HG03354 (cell line): ENCODE data around the gene LRRK1.

Source experiments
- ATAC-seq: cut with Tn5 transposase; IDR thresholded peaks from one replicate; pipeline ENCODE4 v1.9.1; 2021; ENCODE audit warnings: mild to moderate bottlenecking; ENCODE audit not compliant: unreplicated experiment, poor library complexity, severe bottlenecking

LRRK1 gene

DNA sequence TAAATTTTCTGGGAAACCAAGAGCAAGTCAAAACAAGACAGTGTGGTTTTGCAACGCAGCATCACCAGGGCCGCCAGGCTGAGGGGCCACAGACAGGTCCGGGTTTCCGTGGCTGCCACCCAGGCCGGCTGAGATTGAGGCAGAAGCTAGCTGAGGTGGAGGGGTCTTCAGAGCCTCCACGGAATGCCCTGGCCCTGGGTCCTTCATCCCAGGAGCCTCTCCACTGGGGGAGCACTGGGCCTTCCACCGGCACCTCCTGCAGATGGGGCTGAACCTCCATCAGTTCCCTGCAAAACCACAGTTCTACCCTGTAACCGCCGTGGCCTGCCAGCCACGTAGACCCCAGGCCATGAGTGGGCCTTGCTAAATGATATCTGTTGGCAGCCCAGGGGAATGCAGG lies 180.0 kb downstream of the LRRK1 start:
- ATAC-seq: no peak

GRCh38 chr15:101100118-101100517 lies 181.0 kb downstream of the LRRK1 start:
- no peak for ATAC-seq

GRCh38 chr15:101100593-101101442 lies 181.7 kb downstream of the LRRK1 start:
- no peak for ATAC-seq

GRCh38 chr15:101101676-101102075 lies 182.5 kb downstream of the LRRK1 start:
- ATAC-seq: no peak

DNA sequence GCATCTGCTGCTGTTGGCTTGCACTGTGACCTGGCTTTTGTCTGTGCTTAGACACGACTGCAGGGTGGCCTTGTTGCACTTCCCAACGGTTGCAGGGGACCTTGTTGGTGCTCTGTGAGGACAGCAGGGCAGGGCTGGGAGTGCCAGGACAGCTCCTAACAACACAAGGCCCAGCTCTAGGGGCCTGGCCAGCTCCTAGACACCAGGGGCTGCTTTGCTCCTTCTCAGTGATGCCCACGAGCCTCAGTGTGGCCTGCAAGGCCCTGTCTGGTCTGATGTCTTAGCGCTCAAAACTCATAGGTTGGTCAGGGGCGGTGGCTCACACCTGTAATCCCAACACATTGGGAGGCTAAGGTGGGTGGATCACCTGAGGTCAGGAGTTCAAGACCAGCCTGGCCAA lies 183.6 kb downstream of the LRRK1 start:
- ATAC-seq: no peak

GRCh38 chr15:101103598-101103997 lies 184.4 kb downstream of the LRRK1 start:
- no peak for ATAC-seq

DNA sequence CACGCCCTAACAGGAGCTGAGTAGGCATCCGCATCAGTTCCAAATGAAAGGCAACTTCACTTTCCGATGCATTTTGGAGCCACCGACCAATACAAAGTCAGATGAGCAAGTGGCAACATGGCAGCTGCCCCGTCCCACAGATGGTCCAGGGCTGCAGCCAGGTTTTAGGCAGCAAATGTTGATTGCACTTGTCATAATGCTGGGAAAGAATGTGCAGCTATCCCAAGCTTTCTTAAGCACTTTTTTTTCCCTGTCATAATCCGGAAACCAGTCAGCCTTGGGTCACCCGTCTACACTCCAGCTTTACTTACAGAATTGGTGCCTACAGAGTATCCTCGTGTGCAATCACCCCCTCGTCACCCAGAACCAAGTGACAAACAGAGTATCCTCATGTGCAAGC lies 185.0 kb downstream of the LRRK1 start:
- ATAC-seq: no peak

DNA sequence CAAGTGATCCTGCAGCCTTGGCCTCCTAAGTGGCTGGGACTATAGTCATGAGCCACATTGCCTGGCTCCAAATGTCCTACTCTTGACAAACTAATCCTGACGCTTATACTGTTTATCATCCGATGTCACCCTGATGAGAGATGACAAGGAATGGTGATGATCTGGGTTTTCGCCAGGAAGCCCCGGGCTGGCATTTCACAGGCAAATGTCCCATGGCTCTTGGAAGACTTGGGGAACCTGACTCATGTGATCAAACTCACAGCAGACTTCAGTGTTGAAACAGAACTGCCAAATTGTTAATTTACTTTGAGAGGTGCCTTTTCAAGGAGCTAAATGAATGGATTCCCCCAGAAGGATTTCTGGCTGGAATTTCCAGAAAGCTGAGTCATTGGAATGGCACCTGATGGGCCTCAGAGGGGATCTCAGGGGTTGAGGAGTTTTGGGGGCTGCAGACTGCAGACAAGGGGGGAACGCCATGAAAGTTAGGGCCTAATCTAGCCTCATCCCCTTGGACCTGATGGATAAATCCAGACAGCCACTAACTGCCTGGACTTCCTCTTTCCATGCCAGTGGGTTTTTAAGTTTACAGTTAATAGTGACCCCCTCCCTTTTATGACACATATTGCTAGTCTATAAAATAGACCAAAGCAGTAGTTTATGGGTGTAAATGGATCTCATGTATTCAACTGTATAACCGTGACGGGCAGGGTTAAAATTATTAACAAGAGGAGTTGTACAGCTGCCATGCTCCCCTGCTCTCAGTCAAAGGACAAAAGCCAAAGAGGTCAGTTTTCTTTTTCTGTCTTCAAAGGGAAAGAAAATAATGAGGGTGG lies 186.1 kb downstream of the LRRK1 start:
- no peak for ATAC-seq

DNA sequence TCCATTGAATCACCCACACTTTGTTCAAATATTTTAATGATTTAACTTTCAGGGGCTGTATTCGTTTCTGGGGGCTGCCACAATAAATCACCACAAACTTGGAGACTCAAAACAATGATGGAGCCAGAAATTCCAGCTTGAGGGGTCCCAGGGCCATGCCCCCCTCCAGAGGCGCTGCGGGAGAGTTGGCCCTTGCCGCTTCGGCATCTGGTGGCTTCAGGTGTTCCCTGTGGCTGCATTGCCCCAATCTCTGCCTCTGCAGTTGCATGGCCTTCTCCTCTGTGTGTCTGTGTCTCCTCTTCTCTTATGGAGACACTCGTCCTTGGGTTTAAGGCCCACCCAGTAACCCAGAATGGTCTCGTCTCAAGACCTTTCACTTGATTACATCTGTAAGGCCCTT lies 187.9 kb downstream of the LRRK1 start:
- no peak for ATAC-seq

DNA sequence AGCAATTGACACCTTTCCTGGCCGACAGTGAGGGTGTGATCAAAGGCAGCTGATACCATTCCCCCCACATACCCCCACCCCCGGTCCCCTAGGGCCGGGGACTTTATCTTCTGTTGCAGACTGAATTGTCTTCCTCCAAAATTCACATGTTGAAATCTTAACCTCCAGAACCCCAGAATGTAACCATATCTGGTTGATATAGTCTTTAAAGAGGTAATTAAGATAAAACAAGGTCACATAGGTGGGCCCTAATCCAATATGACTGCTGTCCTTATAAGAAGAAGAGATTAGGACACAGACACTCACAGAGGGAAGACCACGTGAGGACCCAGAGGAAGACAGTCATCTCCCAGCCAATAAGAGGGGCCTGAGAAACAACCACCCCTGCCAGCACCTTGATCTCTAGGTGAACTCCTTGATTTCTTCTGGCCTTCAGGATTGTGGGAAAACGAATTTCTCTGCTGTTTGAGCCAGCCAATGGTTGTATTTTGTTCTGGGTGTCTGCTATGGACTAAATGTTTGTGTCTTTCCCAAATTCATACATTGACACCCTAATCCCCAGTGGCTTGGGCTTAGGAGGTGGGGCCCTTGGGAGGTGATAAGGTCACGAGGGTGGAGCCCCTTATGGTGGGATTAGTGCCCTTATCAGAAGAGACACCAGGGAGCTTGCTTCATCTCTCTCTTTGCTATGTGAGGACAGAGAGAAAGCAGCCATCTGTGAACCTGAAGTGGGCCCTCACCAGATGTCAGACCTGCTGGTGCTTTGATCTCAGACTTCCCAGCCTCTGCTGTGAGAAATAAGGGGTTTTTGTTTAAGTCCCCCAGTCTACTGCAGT lies 188.7 kb downstream of the LRRK1 start:
- no peak for ATAC-seq

GRCh38 chr15:101108461-101108775 lies 189.3 kb downstream of the LRRK1 start:
- ATAC-seq: no peak

DNA sequence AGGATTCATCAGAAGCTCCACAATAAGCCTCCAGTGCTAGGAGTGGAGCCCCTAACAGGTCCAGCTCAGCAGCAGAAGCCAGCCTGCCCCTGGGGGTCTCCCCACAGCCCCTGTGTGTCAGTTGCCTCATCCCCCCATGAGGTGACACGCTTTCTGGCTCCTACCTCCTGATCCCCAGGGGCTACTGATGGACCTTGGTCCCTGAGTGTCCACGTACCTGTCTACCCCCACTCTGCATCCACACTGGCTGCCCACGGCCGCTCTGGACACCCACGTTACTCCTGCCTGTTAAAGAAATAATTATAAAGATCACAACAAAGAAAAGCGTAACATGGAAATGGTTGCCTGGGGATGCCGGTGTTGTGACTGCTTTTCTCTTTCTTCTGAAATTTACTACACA lies 189.6 kb downstream of the LRRK1 start:
- ATAC-seq: no peak

- no peak for ATAC-seq
These were observed 191.8 kb downstream of the LRRK1 start for GRCh38 chr15:101110681-101111569.

DNA sequence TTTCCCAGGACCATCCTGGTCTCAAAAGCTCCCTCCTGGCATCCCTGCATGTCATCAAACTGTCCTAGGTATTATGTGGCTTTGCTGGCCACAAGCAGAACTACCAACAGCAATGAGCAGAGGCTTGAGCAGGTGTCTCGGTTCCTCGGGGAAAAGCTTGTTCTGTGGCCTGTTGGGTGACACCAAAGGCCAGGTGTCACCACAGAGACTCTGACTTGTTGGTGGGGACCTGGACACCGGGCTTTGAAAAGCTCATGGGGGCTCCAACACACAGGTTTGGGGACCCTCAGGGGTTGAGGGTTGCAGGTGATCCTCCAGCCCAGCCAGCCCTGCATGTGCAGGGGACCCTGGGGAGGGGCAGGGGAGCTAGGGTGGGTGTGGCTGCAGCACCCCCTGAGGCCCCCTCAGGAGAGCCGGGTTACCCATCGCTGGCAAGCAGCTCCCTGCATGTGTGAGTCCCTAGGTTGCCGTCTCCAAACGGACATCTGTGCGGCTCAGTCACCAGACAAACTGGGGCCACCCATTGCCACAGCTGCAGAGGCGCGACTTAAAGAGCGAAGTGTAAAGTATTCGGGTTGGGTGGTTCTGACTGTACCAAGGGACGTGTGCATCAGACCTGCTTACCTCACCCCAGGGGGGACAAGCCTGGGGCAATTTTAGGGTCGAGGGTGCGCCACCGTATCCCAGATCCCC lies 192.6 kb downstream of the LRRK1 start:
- ATAC-seq: no peak

DNA sequence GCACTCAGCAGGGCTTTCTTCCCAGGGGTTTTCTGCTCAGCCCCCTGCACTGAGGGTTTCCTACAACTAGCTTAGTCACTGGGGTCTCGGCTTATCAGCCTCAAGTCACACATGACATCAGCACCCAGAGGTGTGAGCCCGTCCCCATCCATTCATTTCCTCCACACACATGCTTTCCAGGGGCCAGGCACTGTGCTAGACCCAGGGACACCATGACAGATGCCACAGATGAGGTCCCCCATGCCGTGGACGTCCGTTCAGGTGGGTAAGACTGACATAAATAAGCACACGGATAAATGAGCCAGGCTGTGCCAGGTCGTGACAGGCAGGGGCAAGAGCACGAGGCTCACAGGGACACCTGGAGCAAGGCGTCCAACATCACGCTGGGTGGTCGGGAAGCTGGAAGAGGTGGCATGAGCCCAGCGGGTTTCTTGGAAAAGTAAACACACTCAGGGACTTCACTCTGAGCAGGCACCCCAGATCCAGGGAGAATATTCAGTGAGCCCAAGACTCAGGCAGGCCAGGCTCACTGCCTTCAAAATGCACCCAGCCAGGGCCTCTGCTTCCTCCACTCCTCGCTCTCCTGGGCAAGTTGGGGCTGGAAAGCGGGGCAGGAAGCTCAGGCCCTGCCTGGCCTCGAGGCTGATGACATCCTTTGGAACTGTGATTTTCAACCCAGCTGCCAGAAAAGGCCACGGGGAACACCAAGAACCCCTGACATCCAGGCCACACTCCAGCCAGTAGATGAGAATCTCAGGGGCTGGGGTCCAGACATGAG lies 193.4 kb downstream of the LRRK1 start:
- ATAC-seq: no peak

GRCh38 chr15:101113114-101114005 lies 194.2 kb downstream of the LRRK1 start:
- no peak for ATAC-seq

GRCh38 chr15:101114166-101114565 lies 195.0 kb downstream of the LRRK1 start:
- no peak for ATAC-seq
